Panc1 (cell line): Measurements from ENCODE around the gene LYPD4. TPM values are rescaled to one million over a fixed set of nuclear protein-coding genes. Genes with fewer than 3 reads are reported as not detected.

Experiments
- ATAC-seq: fragments of 200-7000 bp; cut with Tn5 transposase; 2 replicates; pipeline ENCODE4 v1.9.1; 2020; ENCODE audit warnings: mild to moderate bottlenecking, moderate library complexity
- BruUV-seq: library from RNA; stranded (reverse); fragments of 400-500 nt; replicated peaks from 2 replicates; lab custom pipeline; 2021; lab: Mats Ljungman, UMichigan
- CTCF ChIA-PET: fragments of 300-600 bp; sonication (Branson Sonifier 250); formaldehyde crosslinking; loops from one replicate; lab custom pipeline; 2022; ENCODE audit warnings: antibody characterized with exemption; lab: Charles Lee
- POLR2A ChIA-PET: fragments of 300-600 bp; sonication (Branson Sonifier 250); formaldehyde crosslinking; loops from one replicate; lab custom pipeline; 2022; ENCODE audit warnings: antibody characterized with exemption; lab: Charles Lee
- DNase-seq: peaks from one replicate; pipeline ENCODE4 v3.0.0-alpha.2; 2010; ENCODE audit warnings: low read depth, low spot score
- H3K27ac ChIP-seq: 2 replicates; pipeline ENCODE4 v1.5.1; 2011; ENCODE audit warnings: mild to moderate bottlenecking, low read length, inconsistent platforms
- H3K27me3 ChIP-seq: fragments of 200-500 bp; sonication (Bioruptor generic); 2 replicates; pipeline ENCODE4 v1.6.0; 2014; ENCODE audit warnings: low read length, inconsistent platforms; ENCODE audit not compliant: control insufficient read depth, insufficient read depth
- H3K36me3 ChIP-seq: fragments of 200-500 bp; sonication (Bioruptor generic); 2 replicates; pipeline ENCODE4 v1.5.1; 2014; ENCODE audit warnings: inconsistent platforms, mild to moderate bottlenecking, low read length, moderate library complexity; ENCODE audit not compliant: control insufficient read depth, insufficient read depth
- H3K4me1 ChIP-seq: 2 replicates; pipeline ENCODE4 v1.5.1; 2011; ENCODE audit warnings: inconsistent platforms, mild to moderate bottlenecking, low read length, moderate library complexity; ENCODE audit not compliant: control insufficient read depth, insufficient read depth
- H3K4me3 ChIP-seq, 2 experiments: 2 replicates each; pipeline ENCODE4 v1.5.1; 2011 to 2012; ENCODE audit warnings: low read depth in 2 of 2, low read length in 2 of 2, mild to moderate bottlenecking in 2 of 2, inconsistent platforms in 1 of 2, moderate library complexity in 1 of 2
- H3K9me3 ChIP-seq: fragments of 200-500 bp; sonication (Bioruptor generic); 2 replicates; pipeline ENCODE4 v1.5.1; 2014; ENCODE audit warnings: low read depth, mild to moderate bottlenecking, inconsistent platforms, low read length, moderate library complexity; ENCODE audit not compliant: control insufficient read depth, insufficient read depth
- POLR2AphosphoS5 ChIP-seq: IDR thresholded peaks from 2 replicates; pipeline ENCODE4 v1.6.1; 2012; ENCODE audit warnings: mild to moderate bottlenecking, low read depth, low read length, moderate library complexity
- SIN3A ChIP-seq: IDR thresholded peaks from 2 replicates; pipeline ENCODE4 v1.6.1; 2012; ENCODE audit warnings: low read depth, mild to moderate bottlenecking, low read length, moderate library complexity, borderline replicate concordance; ENCODE audit not compliant: insufficient read depth
- TCF7L2 ChIP-seq: IDR thresholded peaks from 2 replicates; pipeline ENCODE4 v1.6.1; 2011; ENCODE audit warnings: mild to moderate bottlenecking, low read depth, low read length, inconsistent platforms
- in situ Hi-C: cut with HindIII; loops from 2 replicates; pipeline ENCODE4 v1.10.0; 2016; ENCODE audit warnings: low sequenced_read_pairs, low pct_unique_long_range_greater_than_20kb
- intact Hi-C: fragments of 100-400 bp; cut with micrococcal nuclease; formaldehyde crosslinking; loops from one replicate; pipeline ENCODE4 v1.10.0; 2022; ENCODE audit not compliant: unreplicated experiment
- total RNA-seq: library from RNA; stranded (reverse); gene quantifications from one replicate; pipeline ENCODE4 v1.2.1, GENCODE V29; 2021; ENCODE audit not compliant: unreplicated experiment
- TF ChIP-seq, protein P1 (sequence below), 2 experiments: IDR thresholded peaks; 2 replicates each; pipeline ENCODE4 v1.6.1; 2011 to 2012; ENCODE audit warnings: low read depth in 2 of 2, control low read depth in 1 of 2, low read length in 1 of 2, mild to moderate bottlenecking in 1 of 2, moderate library complexity in 1 of 2; ENCODE audit not compliant: insufficient read depth in 1 of 2
- TF ChIP-seq, protein P2 (sequence below): fragments of 450-650 bp; IDR thresholded peaks from 2 replicates; pipeline ENCODE4 v1.5.1; 2017; ENCODE audit warnings: mild to moderate bottlenecking

The LYPD4 gene
- total RNA-seq, 1 experiment from 2014 or later, result not detected

DNA sequence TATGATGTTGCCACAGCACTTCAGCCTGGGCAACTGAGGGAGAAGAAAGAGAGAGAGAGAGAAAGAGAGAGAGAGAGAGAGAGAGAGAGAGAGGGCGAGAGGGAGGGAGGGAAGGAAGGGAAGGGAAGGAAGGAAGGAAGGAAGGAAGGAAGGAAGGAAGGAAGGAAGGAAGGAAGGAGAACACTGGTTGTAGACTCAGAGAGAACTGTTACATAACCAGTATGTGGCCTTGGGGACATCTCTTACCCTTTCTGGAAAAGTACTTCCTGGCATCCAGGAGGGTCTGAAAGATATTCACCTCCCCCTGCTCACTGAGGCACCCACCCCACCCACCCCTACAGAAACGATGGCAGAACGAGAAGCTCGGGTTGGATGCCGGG lies 35.8 kb upstream of the LYPD4 start:
- in situ Hi-C loops (no loop called here), intact Hi-C loops (loop anchor here (10.0 kb wide), 1 partner anchor 54 kb away; no protein-coding TSS in a partner anchor)
- no TSS peak for BruUV-seq
- Histone ChIP-seq H3K27me3 (no peaks in the 10 kb centered on the region), H3K9me3 (no peaks in the 10 kb centered on the region), H3K4me3 (no peak overlapping the region), H3K27ac (no peak overlapping the region), H3K4me1 (peaks cover 5% of the 10 kb centered on the region), H3K36me3 (no peaks in the 10 kb centered on the region; the same call in 1 of the 2 replicates)
- TF ChIP-seq SIN3A, result no peak
- TF ChIP-seq, protein P1, sequence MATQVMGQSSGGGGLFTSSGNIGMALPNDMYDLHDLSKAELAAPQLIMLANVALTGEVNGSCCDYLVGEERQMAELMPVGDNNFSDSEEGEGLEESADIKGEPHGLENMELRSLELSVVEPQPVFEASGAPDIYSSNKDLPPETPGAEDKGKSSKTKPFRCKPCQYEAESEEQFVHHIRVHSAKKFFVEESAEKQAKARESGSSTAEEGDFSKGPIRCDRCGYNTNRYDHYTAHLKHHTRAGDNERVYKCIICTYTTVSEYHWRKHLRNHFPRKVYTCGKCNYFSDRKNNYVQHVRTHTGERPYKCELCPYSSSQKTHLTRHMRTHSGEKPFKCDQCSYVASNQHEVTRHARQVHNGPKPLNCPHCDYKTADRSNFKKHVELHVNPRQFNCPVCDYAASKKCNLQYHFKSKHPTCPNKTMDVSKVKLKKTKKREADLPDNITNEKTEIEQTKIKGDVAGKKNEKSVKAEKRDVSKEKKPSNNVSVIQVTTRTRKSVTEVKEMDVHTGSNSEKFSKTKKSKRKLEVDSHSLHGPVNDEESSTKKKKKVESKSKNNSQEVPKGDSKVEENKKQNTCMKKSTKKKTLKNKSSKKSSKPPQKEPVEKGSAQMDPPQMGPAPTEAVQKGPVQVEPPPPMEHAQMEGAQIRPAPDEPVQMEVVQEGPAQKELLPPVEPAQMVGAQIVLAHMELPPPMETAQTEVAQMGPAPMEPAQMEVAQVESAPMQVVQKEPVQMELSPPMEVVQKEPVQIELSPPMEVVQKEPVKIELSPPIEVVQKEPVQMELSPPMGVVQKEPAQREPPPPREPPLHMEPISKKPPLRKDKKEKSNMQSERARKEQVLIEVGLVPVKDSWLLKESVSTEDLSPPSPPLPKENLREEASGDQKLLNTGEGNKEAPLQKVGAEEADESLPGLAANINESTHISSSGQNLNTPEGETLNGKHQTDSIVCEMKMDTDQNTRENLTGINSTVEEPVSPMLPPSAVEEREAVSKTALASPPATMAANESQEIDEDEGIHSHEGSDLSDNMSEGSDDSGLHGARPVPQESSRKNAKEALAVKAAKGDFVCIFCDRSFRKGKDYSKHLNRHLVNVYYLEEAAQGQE (IDR thresholded peaks at IDR 0.05; ENCODE audit: insufficient read depth in 1 of 2, low read depth in 2 of 2, low read length in 1 of 2), result no peak
- no peak for TF ChIP-seq TCF7L2
- TF ChIP-seq, protein P2, sequence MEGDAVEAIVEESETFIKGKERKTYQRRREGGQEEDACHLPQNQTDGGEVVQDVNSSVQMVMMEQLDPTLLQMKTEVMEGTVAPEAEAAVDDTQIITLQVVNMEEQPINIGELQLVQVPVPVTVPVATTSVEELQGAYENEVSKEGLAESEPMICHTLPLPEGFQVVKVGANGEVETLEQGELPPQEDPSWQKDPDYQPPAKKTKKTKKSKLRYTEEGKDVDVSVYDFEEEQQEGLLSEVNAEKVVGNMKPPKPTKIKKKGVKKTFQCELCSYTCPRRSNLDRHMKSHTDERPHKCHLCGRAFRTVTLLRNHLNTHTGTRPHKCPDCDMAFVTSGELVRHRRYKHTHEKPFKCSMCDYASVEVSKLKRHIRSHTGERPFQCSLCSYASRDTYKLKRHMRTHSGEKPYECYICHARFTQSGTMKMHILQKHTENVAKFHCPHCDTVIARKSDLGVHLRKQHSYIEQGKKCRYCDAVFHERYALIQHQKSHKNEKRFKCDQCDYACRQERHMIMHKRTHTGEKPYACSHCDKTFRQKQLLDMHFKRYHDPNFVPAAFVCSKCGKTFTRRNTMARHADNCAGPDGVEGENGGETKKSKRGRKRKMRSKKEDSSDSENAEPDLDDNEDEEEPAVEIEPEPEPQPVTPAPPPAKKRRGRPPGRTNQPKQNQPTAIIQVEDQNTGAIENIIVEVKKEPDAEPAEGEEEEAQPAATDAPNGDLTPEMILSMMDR, result no peak
- no peak for TF ChIP-seq POLR2AphosphoS5
- ATAC-seq (no peak), DNase-seq (no peak)
- POLR2A ChIA-PET, result interaction anchor here (0.6 kb wide), 1 partner anchor 20 kb away, joined by 8 read pairs; no protein-coding TSS in a partner anchor
- CTCF ChIA-PET, result no interaction called here

DNA sequence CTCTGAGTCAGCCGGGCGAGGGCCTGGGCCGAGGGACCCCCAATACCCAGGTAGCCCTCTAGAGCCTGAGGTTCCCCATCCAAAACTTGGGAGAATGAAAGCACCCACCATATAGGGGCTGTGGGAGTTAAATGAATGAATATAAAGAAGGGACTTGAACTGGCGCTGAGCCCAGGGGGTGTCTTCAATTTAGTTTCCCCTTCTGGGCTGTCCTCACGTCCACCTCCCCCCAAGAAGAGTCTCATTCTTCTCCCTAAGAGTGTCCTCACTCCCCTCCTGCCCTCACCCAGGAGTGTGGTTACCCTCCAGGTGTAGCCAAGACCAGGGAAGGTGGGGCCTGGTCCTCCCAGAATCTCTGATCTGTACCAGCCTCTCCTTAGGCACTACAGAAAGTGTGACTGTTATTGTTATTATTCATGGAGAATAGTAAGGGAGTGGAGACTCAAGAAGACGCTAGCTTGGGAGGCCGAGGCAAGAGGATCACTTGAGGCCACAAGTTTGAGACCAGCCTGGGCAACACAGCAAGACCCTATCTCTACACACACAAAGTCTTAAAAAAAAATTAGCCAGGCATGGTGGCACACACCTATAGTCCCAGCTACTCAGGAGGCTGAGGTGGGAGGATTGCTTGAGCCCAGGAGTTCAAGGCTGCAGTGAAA lies 35.3 kb upstream of the LYPD4 start:
- no peak for ATAC-seq
- BruUV-seq, result no TSS peak

More for the DNA sequence above, 35.3 kb upstream of the LYPD4 start:
- Histone ChIP-seq H3K36me3 (no peaks in the 10 kb centered on the region; the same call in 1 of the 2 replicates), H3K4me3 (no peak overlapping the region), H3K27me3 (no peaks in the 10 kb centered on the region), H3K27ac (no peak overlapping the region), H3K4me1 (peaks cover under 1% of the 10 kb centered on the region), H3K9me3 (no peaks in the 10 kb centered on the region)
- intact Hi-C loops, result loop anchor here (5.0 to 10.0 kb wide), 2 partner anchors 55 to 78 kb away; partner anchors contain the start of gene RABAC1
- DNase-seq, result no peak
- in situ Hi-C loops, result no loop called here
- POLR2A ChIA-PET, result interaction anchor here (0.6 kb wide), 1 partner anchor 19 kb away, joined by 8 read pairs; no protein-coding TSS in a partner anchor
- CTCF ChIA-PET, result no interaction called here
- TF ChIP-seq, protein P2, result no peak
- TF ChIP-seq POLR2AphosphoS5, result no peak
- TF ChIP-seq TCF7L2, result no peak
- TF ChIP-seq, protein P1 (IDR thresholded peaks at IDR 0.05; ENCODE audit: insufficient read depth in 1 of 2, low read depth in 2 of 2, low read length in 1 of 2), result no peak
- TF ChIP-seq SIN3A, result no peak
